HL-60/S4 treated with phorbol 12-myristate 13-acetate at 8.2 ng/mL for 4 days and 3 days (cell line): Measurements from ENCODE around the gene STPG3.

Experiments used
- in situ Hi-C: fragments of 300-500 bp; cut with MboI; formaldehyde crosslinking; loops from 2 replicates; pipeline ENCODE4 v1.15.0; 2022; ENCODE audit warnings: low sequenced_read_pairs

Gene STPG3

DNA sequence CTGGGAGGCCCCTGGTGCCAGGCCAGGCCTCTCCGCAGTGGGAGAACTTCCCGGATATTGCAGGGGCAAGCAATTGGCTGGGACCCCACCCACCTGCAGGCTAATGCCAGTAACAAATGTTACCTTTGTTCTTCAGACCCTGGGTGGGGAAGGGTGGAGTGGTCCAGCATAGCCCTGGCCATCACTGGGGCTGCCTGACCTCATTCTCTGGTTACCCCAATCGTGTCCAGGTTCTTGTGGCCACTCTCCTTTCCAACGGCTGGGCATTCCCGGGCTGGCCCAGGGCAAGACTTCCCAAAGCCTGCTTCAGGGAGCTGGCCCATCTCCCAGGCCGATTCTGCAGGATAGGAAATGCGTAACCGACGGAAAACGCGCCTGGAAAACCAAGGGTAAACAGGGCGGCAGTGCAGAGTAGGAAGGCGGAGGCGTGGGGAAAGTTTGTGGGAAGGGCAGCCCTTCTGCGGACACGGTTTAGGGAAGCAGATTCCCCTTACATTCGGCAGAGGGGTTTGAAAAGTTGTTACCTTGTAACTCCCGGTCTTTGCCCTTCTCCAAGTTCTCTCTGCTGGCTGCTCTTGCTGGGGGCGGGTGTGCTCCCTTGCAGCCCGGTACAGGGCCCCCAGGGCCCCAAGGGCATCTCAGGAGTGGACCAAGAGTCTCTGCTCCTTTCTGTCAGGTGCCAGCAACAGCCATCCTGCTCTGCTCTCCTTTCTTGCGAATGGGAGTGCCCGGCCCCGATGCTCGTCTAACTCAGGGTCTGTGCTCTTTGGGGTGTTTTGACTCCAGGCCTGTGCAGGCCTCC, 47.5 kb downstream of the STPG3 start:
- in situ Hi-C loops: loop anchor here (10.0 kb wide), 1 partner anchor 106 kb away; no protein-coding TSS in a partner anchor

DNA sequence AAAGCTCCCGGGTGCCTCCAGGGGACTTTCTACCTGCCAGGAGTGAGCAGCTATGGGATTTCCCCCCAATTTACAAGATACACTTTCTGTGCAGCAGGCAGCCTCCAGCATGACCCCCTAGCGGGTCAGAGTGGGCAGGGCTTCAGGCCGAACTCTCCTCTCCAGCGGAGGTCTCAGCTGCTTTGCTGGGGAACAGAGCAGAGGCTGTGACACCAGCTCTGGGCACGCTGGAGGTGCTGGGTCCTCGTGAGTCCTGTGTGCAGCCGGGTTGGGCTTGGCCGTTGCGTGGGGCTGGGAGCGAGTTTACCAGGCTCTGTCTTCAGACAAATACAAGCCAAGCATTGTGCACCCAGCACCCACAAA, 48.1 kb downstream of the STPG3 start:
- in situ Hi-C loops: loop anchor here (10.0 kb wide), 1 partner anchor 106 kb away; no protein-coding TSS in a partner anchor

DNA sequence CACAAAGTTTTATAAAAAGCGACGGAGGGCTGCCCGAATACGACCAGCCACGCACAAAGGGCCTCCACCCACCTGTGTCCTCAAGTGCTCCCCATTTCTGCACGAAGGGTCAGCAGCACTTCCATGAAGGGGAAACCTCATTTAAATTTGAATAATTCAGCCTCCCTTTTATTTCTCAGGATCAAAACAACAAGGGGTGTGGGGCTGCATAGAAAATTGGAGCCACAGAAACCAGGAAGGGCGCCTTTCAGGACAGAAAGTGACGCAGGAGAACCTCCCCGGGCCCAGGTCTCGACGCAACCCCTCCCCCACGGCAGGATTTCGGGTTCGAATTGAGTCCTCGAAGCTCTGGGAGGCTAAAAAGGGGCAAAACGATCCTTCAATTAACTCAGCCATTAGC, 48.9 kb downstream of the STPG3 start:
- in situ Hi-C loops: loop anchor here (10.0 kb wide), 1 partner anchor 105 kb away; no protein-coding TSS in a partner anchor

DNA sequence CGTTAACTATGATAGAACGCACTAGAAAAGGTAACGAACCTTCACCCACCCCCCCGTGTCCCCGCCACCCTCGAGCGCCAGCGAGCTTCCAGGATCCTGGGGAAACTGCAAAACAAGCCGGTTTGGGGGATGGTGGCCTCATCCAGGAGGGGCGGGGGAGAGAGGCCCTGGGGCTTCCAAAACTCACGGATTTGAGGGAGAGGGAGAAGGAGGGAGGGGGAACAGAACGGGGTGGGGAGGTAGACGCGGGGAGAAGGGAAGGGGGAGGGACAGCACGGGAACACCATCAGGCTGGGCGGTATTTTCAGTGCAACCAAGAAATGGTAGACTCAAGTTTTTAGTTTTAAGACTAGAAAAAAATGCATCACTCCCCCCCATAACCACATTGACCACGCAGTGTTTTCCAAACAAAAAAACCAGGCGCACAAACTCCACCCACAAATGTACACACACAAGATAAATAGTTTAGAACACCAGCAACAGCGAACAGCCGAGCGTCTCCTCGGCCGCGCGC, 49.5 kb downstream of the STPG3 start:
- in situ Hi-C loops: no loop called here

- in situ Hi-C loops: no loop called here
These were observed 50.2 kb downstream of the STPG3 start for GRCh38 chr9:137301081-137301947.

DNA sequence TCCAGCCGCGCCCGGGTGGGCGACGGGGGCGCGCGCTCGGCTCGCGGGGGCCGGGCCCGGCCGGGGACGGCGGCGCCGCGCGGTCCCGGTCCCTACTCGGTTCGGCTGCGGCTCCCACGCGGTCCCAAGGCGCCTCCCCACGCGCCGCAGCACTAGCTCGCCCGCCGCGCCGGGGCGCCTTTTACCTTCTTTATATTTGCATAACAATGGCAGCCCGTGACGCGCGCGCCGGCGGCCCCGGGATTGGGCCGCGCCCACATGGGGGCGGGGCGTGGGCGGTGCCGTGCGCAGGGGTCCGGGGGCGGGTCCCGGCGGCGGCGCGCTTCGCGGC, 51.0 kb downstream of the STPG3 start, which contains the start of gene NRARP:
Gene NRARP (minus strand): TSS at position 154 of the 331 bp plus-strand sequence. CDS start 343 bp downstream, outside the sequence.
- in situ Hi-C loops: no loop called here

DNA sequence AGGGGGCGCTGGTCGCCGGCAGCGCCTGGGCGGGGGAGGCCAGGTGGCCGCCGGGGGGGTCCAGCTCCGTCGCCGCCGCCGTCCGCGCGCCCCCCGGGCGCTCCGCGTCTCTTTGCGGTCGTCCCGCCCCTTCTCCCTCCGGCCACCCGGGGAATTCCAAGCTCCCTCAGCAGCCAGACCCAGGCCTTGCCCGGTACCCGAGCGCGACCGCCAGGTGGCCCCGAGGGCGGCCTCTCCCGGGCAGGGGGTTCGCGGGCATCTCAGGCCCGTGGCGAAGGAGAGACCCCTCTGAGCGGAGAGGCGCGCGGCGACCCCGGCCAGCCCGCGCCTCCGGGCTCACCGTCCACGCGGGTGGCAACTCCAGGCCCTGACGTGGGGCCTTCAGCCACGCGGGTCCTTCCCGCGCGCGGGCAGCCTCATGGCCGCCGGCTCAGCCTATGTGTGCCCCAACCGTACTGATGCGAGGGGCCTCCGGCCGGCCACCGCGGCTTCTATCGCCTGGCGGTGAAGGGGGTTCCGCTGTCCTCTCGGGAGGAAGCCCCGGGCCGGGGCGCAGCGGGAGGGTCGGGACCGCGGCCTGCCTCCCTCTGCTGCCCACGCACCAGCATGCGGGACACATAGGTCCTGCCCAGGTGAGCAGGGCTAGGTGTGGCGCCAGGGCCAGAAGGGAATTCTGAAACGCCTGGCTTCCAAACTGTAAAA, 51.5 kb downstream of the STPG3 start:
- in situ Hi-C loops: no loop called here
